Neural crest cell (in vitro differentiated cells): ENCODE data around the gene ATP6AP1. TPM values are rescaled to one million over a fixed set of nuclear protein-coding genes. Genes with fewer than 3 reads are reported as not detected.

ENCODE experiments used
- DNase-seq: peaks from one replicate; pipeline ENCODE4 v3.0.0; 2021; ENCODE audit warnings: low read depth, mixed read lengths, low spot score
- H3K27ac Mint-ChIP-seq: one replicate; pipeline ENCODE4 v1.8.0; 2021; ENCODE audit warnings: mild to moderate bottlenecking, mixed read lengths; ENCODE audit not compliant: unreplicated experiment
- H3K27me3 Mint-ChIP-seq: 2 replicates; pipeline ENCODE4 v1.8.0; 2021; ENCODE audit warnings: low read depth, mild to moderate bottlenecking, mixed read lengths
- H3K36me3 Mint-ChIP-seq: 2 replicates; pipeline ENCODE4 v1.8.0; 2021; ENCODE audit warnings: low read depth, mild to moderate bottlenecking, mixed read lengths
- H3K4me1 Mint-ChIP-seq: 2 replicates; pipeline ENCODE4 v1.8.0; 2021; ENCODE audit warnings: mixed read lengths
- H3K4me3 Mint-ChIP-seq: one replicate; pipeline ENCODE4 v1.8.0; 2021; ENCODE audit warnings: mild to moderate bottlenecking, mixed read lengths
- H3K9me3 Mint-ChIP-seq: 2 replicates; pipeline ENCODE4 v1.8.0; 2021; ENCODE audit warnings: mixed read lengths
- CTCF ChIP-seq: fragments of 200-600 bp; sonication (generic); conservative IDR thresholded peaks from 2 replicates; pipeline ENCODE4 v1.5.0; 2021; ENCODE audit warnings: antibody characterized with exemption, mild to moderate bottlenecking
- total RNA-seq: library from RNA; stranded (reverse); gene quantifications from 2 replicates; pipeline ENCODE4 v1.2.1, GENCODE V29; 2021

The ATP6AP1 gene
- total RNA-seq, 1 donor from 2014 or later = 79.8 TPM

GRCh38 chrX:154426916-154427770 is 1.3 kb upstream of the ATP6AP1 start:
- no peaks in the 10 kb centered on the region for H3K27me3 Mint-ChIP-seq
- no peaks in the 10 kb centered on the region for H3K9me3 Mint-ChIP-seq
- H3K4me3 Mint-ChIP-seq = peak overlapping the region; percentile 64
- peaks cover 28% of the 10 kb centered on the region for H3K4me1 Mint-ChIP-seq
- no peak for DNase-seq
- no peak overlapping the region for H3K27ac Mint-ChIP-seq
- no peak for TF ChIP-seq CTCF
- peaks cover 10% of the 10 kb centered on the region for H3K36me3 Mint-ChIP-seq

- H3K27me3 Mint-ChIP-seq = no peaks in the 10 kb centered on the region
- H3K36me3 Mint-ChIP-seq = peaks cover 15% of the 10 kb centered on the region
- no peak for DNase-seq
- H3K4me3 Mint-ChIP-seq = peak overlapping the region; percentile 85
- TF ChIP-seq CTCF = no peak
- peak overlapping the region; percentile 57 for H3K27ac Mint-ChIP-seq
- H3K4me1 Mint-ChIP-seq = peaks cover 20% of the 10 kb centered on the region
- no peaks in the 10 kb centered on the region for H3K9me3 Mint-ChIP-seq
Observed at GRCh38 chrX:154429711-154430110, 1.2 kb downstream of the ATP6AP1 start.

GRCh38 chrX:154430479-154430878 is 2.0 kb downstream of the ATP6AP1 start:
- Mint-ChIP-seq H3K4me1 (peaks cover 20% of the 10 kb centered on the region), H3K36me3 (peaks cover 15% of the 10 kb centered on the region), H3K4me3 (peak overlapping the region; percentile 69), H3K27ac (peak overlapping the region; percentile 35), H3K27me3 (no peaks in the 10 kb centered on the region), H3K9me3 (no peaks in the 10 kb centered on the region)
- TF ChIP-seq CTCF = no peak
- no peak for DNase-seq

- H3K9me3 Mint-ChIP-seq = no peaks in the 10 kb centered on the region
- H3K4me1 Mint-ChIP-seq = peaks cover 22% of the 10 kb centered on the region
- no peak overlapping the region for H3K27ac Mint-ChIP-seq
- no peaks in the 10 kb centered on the region for H3K27me3 Mint-ChIP-seq
- no peak for TF ChIP-seq CTCF
- DNase-seq = no peak
- H3K36me3 Mint-ChIP-seq = peaks cover 15% of the 10 kb centered on the region
- H3K4me3 Mint-ChIP-seq = peak overlapping the region; percentile 69
Observed at GRCh38 chrX:154430916-154431315, 2.4 kb downstream of the ATP6AP1 start.

- H3K4me3 Mint-ChIP-seq = peak overlapping the region; percentile 61
- no peaks in the 10 kb centered on the region for H3K27me3 Mint-ChIP-seq
- H3K4me1 Mint-ChIP-seq = peaks cover 26% of the 10 kb centered on the region
- no peak for DNase-seq
- H3K27ac Mint-ChIP-seq = no peak overlapping the region
- H3K9me3 Mint-ChIP-seq = no peaks in the 10 kb centered on the region
- H3K36me3 Mint-ChIP-seq = peaks cover 15% of the 10 kb centered on the region
- no peak for TF ChIP-seq CTCF
Observed at GRCh38 chrX:154431341-154431740, 2.9 kb downstream of the ATP6AP1 start.
